Measurements from ENCODE around the gene RAX.
A peak's percentile ranks its signal among the peaks of the same experiment; 100 is the strongest.

The RAX gene

GRCh38 chr18:59239642-59240041 is 33.6 kb downstream of the RAX start:
- DNase-seq = no peak

GRCh38 chr18:59238385-59238784 is 34.9 kb downstream of the RAX start:
- no peak for DNase-seq

DNA sequence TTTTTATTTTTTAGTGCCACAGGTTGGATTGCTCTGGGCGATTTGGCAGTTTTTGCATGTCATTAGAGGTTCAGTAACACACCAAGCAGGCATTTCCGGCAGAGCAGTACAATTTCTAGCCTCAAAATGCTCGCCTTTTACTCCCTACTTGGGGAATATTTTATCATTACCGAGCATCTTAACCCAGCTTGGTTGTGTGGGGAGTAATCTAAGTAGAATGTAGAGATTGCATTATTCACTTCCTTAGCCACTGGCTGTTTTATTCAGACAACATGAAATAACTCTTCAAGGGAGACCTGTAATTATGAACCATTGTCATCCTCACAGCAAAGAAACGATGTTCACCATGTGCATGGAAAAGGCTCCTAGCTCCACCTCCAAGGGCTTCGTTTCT is 40.2 kb downstream of the RAX start:
- DNase-seq = no peak

DNA sequence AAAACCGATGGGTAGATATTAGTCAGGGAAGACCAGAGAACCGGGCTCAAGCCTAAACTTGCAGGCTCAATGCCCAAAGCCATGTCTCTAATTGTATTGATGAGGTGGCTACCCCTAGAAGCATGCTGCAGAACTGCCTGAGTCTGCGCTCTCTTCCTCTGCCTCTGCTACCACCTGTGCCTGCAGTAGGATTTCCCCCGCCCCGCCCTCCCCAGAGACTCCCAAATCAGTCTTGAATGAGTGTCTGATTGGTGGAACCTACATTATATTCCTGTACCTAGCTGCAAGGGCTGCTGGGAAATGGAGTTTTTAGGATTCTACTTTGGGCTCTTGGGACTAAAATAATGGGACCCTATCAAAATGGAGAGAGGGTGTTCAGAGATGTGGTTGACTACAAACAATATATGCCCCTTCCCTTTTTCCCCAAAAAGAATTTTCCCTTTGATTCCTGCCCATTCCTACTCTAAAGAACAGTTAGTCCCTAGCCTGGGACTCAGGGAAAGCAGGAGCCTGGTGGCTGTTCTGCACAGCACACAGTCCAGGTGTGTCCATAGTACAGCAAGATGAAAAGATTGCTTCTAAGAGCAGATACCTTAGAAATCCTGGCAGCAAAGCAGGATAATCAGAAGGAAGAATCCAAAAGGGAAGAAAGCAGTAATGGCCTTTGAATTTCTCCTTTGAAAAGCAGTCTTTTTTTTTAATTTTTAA is 40.8 kb downstream of the RAX start:
- no peak for DNase-seq

DNA sequence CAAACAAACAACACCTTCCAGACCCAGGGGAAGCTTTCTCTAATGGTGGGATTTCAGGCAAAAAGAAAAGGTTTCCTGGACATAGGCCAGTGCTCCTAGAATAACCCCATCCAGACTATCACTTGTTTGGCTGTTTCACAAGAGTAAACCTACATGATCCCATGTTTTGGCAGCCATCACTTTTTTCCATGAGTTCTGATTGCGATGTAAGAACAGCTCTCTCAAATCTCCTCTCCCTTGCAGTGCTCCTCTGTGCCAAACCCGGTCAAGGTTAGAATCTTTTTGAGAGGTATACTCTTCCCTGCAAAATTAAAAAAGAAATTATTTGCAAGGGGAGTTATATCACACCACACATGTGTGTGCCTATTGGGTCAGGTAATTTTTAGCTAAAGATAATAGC is 41.4 kb downstream of the RAX start:
- DNase-seq = no peak

DNA sequence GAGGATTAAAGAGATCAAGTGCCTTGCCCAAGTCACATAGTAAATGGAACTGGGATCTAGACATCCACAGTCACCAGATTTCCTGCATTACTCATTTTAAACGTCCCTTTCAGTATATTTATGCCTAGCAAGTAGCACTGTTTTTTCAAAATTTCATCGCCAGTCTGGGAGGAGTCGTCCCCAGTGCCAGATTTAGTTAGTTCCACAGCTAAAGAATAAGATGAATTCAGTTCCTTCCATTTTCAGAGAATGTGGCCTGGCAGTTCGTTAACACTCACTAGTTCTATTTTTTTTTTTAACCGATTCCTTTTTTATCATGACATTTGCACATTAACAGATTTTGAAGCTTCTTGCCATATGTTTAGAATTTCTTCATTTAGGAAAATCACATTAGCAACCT is 42.1 kb downstream of the RAX start:
- DNase-seq = no peak

GRCh38 chr18:59229701-59230443 is 43.4 kb downstream of the RAX start:
- peak; percentile 12 for DNase-seq

DNA sequence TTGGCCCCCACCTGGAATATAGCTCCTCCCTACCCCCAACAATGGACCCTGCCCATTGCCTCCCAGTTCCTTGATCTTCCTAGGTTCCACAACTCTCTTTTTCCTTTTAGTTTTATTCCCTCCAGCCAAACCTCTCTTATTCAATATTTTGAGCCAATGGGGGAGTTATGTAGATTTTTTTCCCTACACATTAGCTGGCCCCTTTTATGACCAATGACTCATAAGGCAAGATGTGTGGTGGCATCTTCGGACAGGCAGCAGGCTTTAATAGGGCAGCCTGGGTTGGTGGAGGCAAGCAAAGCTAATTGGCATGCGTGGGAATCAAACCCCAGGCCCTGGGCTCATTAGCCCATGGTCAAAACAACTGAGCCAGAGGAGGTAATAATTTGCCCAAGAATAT is 44.1 kb downstream of the RAX start:
- no peak for DNase-seq

- no peak for DNase-seq
Observed at GRCh38 chr18:59228351-59228750, 44.9 kb downstream of the RAX start.

DNA sequence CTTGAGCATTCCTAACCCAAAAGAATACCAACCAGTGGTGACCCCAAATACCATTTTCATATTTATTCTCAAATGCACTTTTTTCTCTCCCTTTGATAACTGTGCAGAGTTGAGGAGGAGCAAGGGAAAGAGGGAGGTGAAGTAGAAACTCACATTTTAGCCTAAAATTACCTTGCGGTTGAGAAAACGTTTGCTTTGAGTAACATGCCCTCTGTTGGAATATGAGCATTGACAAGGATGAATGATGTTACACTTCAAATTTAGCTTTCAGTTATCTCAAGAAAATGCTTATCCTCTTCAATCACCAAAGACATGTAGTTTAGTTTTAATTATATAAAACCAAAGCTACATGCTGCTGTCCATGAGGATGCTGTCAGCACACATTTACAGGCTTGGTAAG is 50.9 kb downstream of the RAX start:
- DNase-seq = no peak

GRCh38 chr18:59220784-59221765 is 52.2 kb downstream of the RAX start:
- DNase-seq = no peak

- no peak for DNase-seq
Observed at GRCh38 chr18:59220164-59220783, 53.0 kb downstream of the RAX start.

GRCh38 chr18:59219672-59220163 is 53.5 kb downstream of the RAX start, which contains the start of gene GRP:
GRP (plus strand) TSS chr18:59220158; CDS start chr18:59220266, 108 bp downstream.
- no peak for DNase-seq

DNA sequence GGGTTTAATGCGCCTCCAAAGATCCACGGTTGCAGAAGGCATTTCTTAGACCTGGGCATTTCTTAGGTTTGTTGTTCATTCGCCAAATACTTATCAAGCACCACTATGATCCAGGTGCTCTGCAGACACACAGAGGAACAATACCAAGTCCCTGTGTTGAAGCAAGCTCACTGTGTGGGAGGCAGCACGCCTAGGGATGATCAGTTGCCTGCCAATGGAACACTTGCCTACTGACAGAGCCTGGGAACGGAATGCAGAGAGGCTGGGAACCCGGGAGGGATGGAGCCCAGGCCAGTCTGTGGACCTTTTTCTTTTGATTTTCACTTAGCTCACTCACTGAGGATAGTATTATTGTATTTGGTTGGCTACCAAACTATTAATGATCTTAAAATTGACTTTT is 55.2 kb downstream of the RAX start:
- DNase-seq = no peak
